ENCODE measurements around the gene TOM1L2.

GRCh38 chr17:17896746-17897145 lies 75.5 kb downstream of the TOM1L2 start:
- no peak for TF ChIP-seq CTCF (IDR thresholded peaks at IDR 0.05)
- no peak for TF ChIP-seq POLR2A (IDR thresholded peaks at IDR 0.05)

Measured in heart left ventricle (tissue), 13 donors.